CD4-positive, alpha-beta memory T cell (primary cell): ENCODE results near the gene IDI2. TPM values are rescaled to one million over a fixed set of nuclear protein-coding genes. Genes with fewer than 3 reads are reported as not detected.

Experiments
- CTCF ChIA-PET: fragments of 350-600 bp; sonication (Branson Sonifier 250); formaldehyde crosslinking; loops from one replicate; lab custom pipeline; 2021; ENCODE audit warnings: inconsistent platforms; ENCODE audit not compliant: partially characterized antibody; lab: Charles Lee
- POLR2A ChIA-PET: fragments of 350-600 bp; sonication (Branson Sonifier 250); formaldehyde crosslinking; loops from one replicate; lab custom pipeline; 2021; ENCODE audit not compliant: partially characterized antibody; lab: Charles Lee
- DNase-seq, 5 donors: peaks; one replicate each; pipeline versions ENCODE4 v3.0.0 to v3.0.0-alpha.2; 2020 to 2022; ENCODE audit warnings: mixed read lengths in 1 of 5
- H3K27ac ChIP-seq: one replicate; pipeline ENCODE4 v1.7.0; 2013; ENCODE audit warnings: low read depth, low read length
- H3K27me3 ChIP-seq: 2 replicates; pipeline ENCODE4 v1.7.0; 2013; ENCODE audit warnings: mild to moderate bottlenecking, low read length, moderate library complexity; ENCODE audit not compliant: insufficient read depth
- H3K36me3 ChIP-seq: 2 replicates; pipeline ENCODE4 v1.7.0; 2013; ENCODE audit warnings: mild to moderate bottlenecking, low read length, moderate library complexity; ENCODE audit not compliant: insufficient read depth
- H3K4me1 ChIP-seq: 2 replicates; pipeline ENCODE4 v1.7.0; 2013; ENCODE audit warnings: mild to moderate bottlenecking, low read length, moderate library complexity; ENCODE audit not compliant: insufficient read depth
- H3K4me3 ChIP-seq, 2 donors: one replicate each; pipeline ENCODE4 v1.7.0; 2013; ENCODE audit warnings: low read length in 2 of 2, mild to moderate bottlenecking in 1 of 2
- H3K9me3 ChIP-seq, 2 donors: one replicate each; pipeline ENCODE4 v1.7.0; 2013; ENCODE audit warnings: low read length in 2 of 2, control low read depth in 1 of 2; ENCODE audit not compliant: control insufficient read depth in 1 of 2
- H3K27ac Mint-ChIP-seq, 7 donors: one replicate each; pipeline ENCODE4 v1.8.0; 2020 to 2021; ENCODE audit warnings: mixed read lengths in 7 of 7, mild to moderate bottlenecking in 6 of 7, inconsistent platforms in 3 of 7, moderate library complexity in 3 of 7
- H3K27me3 Mint-ChIP-seq, 2 donors: one replicate each; pipeline ENCODE4 v1.8.0; 2020 to 2021; ENCODE audit warnings: mixed read lengths in 2 of 2
- H3K36me3 Mint-ChIP-seq, 2 donors: one replicate each; pipeline ENCODE4 v1.8.0; 2020 to 2021; ENCODE audit warnings: mixed read lengths in 2 of 2, inconsistent platforms in 1 of 2, mild to moderate bottlenecking in 1 of 2
- H3K4me1 Mint-ChIP-seq, 4 donors: one replicate each; pipeline ENCODE4 v1.8.0; 2020 to 2021; ENCODE audit warnings: mixed read lengths in 4 of 4, mild to moderate bottlenecking in 1 of 4
- H3K4me3 Mint-ChIP-seq, 8 donors: one replicate each; pipeline ENCODE4 v1.8.0; 2020 to 2021; ENCODE audit warnings: mixed read lengths in 8 of 8, mild to moderate bottlenecking in 7 of 8, moderate library complexity in 6 of 8, inconsistent platforms in 3 of 8
- H3K9me3 Mint-ChIP-seq, 8 donors: one replicate each; pipeline ENCODE4 v1.8.0; 2020 to 2021; ENCODE audit warnings: mixed read lengths in 8 of 8, mild to moderate bottlenecking in 5 of 8, inconsistent platforms in 3 of 8, moderate library complexity in 1 of 8
- intact Hi-C: fragments of 100-400 bp; cut with micrococcal nuclease; formaldehyde crosslinking; loops from one replicate; pipeline ENCODE4 v1.15.1; 2023
- polyA plus RNA-seq, 2 donors: library from polyadenylated mRNA; unstranded; fragments of 300-500 nt; fragmentation: Illumina TruSeq; gene quantifications; one replicate each; pipeline ENCODE4 v1.2.3, GENCODE V29; 2021
- total RNA-seq, 2 experiments: library from RNA; stranded (reverse); gene quantifications; one replicate each; pipeline ENCODE4 v1.2.3, GENCODE V29; 2021

Gene IDI2
- total and polyA plus RNA-seq, 4 experiments from 2014 or later: not detected

DNA sequence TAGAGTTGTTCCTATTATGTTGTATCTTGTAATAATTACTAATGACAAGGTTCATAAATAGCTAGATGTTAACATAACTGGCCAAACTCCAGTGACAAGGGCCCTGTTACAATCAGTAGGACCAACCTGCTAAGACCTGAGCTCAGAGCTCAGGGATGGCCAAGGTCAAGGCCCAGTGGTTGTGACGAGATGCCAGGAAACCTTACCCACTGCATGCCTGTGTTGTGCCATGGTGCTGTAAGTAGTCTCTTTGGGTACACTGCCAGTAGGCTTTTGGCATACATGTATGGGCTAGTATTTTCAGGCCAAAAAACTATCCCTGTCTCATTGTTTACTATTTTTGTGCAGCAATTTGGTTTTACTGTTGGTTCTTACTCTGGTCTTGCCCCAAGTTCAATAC is 7.9 kb upstream of the IDI2 start:
- ChIA-PET POLR2A (no interaction called here), CTCF (interaction anchor here (1.5 kb wide), 1 partner anchor 10 kb away, joined by 4 read pairs; no protein-coding TSS in a partner anchor)
- intact Hi-C loops: no loop called here
- no peak overlapping the region for H3K27ac Mint-ChIP-seq
- no peak for DNase-seq
- Histone ChIP-seq H3K27ac (no peak overlapping the region), H3K36me3 (no peaks in the 10 kb centered on the region), H3K9me3 (no peaks in the 10 kb centered on the region), H3K4me1 (no peaks in the 10 kb centered on the region), H3K4me3 (no peak overlapping the region), H3K27me3 (no peaks in the 10 kb centered on the region)
- H3K27me3 Mint-ChIP-seq: no peaks in the 10 kb centered on the region
- H3K4me3 Mint-ChIP-seq: no peak overlapping the region
- H3K36me3 Mint-ChIP-seq: peaks cover 8 to 15% of the 10 kb centered on the region in 2 donors
- H3K9me3 Mint-ChIP-seq: no peaks in the 10 kb centered on the region
- H3K4me1 Mint-ChIP-seq: peaks cover 0 to 13% (median 4%) of the 10 kb centered on the region in 4 donors

- H3K9me3 Mint-ChIP-seq: no peaks in the 10 kb centered on the region
- H3K27ac ChIP-seq: no peak overlapping the region
- POLR2A ChIA-PET: interaction anchor here (1.1 kb wide), 1 partner anchor 33 kb away, joined by 3 read pairs; no protein-coding TSS in a partner anchor
- H3K27me3 Mint-ChIP-seq: no peaks in the 10 kb centered on the region
- H3K27ac Mint-ChIP-seq: no peak overlapping the region
- no peaks in the 10 kb centered on the region for H3K4me1 Mint-ChIP-seq
- CTCF ChIA-PET: interaction anchor here (1.2 kb wide), 1 partner anchor 15 kb away, joined by 3 read pairs; no protein-coding TSS in a partner anchor
- H3K4me1 ChIP-seq: no peaks in the 10 kb centered on the region
- no peak overlapping the region for H3K4me3 Mint-ChIP-seq
- no peaks in the 10 kb centered on the region for H3K36me3 ChIP-seq
- H3K36me3 Mint-ChIP-seq: peaks cover 0 to 7% of the 10 kb centered on the region in 2 donors
- intact Hi-C loops: no loop called here
- no peak overlapping the region for H3K4me3 ChIP-seq
- H3K9me3 ChIP-seq: no peaks in the 10 kb centered on the region
- H3K27me3 ChIP-seq: no peaks in the 10 kb centered on the region
- no peak for DNase-seq
Measured at GRCh38 chr10:1029838-1030237, 4.2 kb upstream of the IDI2 start.

GRCh38 chr10:1026578-1026977 is 919 bp upstream of the IDI2 start:
- H3K4me1 ChIP-seq: no peaks in the 10 kb centered on the region
- H3K36me3 Mint-ChIP-seq: peaks cover 0 to 12% of the 10 kb centered on the region in 2 donors
- no peaks in the 10 kb centered on the region for H3K4me1 Mint-ChIP-seq
- POLR2A ChIA-PET: no interaction called here
- H3K27me3 ChIP-seq: no peaks in the 10 kb centered on the region
- no peaks in the 10 kb centered on the region for H3K9me3 Mint-ChIP-seq
- H3K27ac ChIP-seq: no peak overlapping the region
- no peak for DNase-seq
- no peaks in the 10 kb centered on the region for H3K9me3 ChIP-seq
- no peak overlapping the region for H3K4me3 Mint-ChIP-seq
- H3K27me3 Mint-ChIP-seq: no peaks in the 10 kb centered on the region
- no peaks in the 10 kb centered on the region for H3K36me3 ChIP-seq
- H3K27ac Mint-ChIP-seq: no peak overlapping the region
- CTCF ChIA-PET: no interaction called here
- H3K4me3 ChIP-seq: no peak overlapping the region
- intact Hi-C loops: no loop called here

DNA sequence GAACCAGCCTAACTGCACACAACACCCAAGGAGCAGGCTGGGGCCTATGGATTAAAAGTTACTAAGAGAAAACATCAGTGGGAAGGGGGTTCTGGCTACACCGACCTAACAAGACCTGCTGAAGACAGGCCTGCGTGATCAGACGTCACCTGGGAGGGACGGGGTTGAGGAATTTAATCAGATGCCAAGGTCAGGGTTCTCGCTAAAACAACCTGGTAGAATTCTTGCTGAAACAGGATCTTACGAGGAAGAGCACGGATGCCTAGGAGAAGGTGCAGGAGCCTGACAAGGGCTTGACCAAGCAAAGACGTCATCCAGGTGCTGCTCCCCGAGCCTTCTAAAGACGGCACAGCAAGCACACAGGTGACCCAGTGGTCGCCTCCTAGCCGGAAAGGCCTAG is 1.6 kb downstream of the IDI2 start:
- no peaks in the 10 kb centered on the region for H3K9me3 Mint-ChIP-seq
- H3K4me1 ChIP-seq: no peaks in the 10 kb centered on the region
- ChIA-PET POLR2A (no interaction called here), CTCF (no interaction called here)
- intact Hi-C loops: no loop called here
- H3K27ac ChIP-seq: no peak overlapping the region
- peaks cover 12 to 25% of the 10 kb centered on the region in 2 donors for H3K36me3 Mint-ChIP-seq
- no peak overlapping the region for H3K27ac Mint-ChIP-seq
- H3K4me1 Mint-ChIP-seq: no peaks in the 10 kb centered on the region
- no peaks in the 10 kb centered on the region for H3K27me3 ChIP-seq
- no peaks in the 10 kb centered on the region for H3K9me3 ChIP-seq
- no peak overlapping the region for H3K4me3 Mint-ChIP-seq
- DNase-seq: no peak
- no peaks in the 10 kb centered on the region for H3K36me3 ChIP-seq
- no peaks in the 10 kb centered on the region for H3K27me3 Mint-ChIP-seq
- no peak overlapping the region for H3K4me3 ChIP-seq

GRCh38 chr10:1022413-1022812 is 3.2 kb downstream of the IDI2 start:
- Histone ChIP-seq H3K9me3 (no peaks in the 10 kb centered on the region), H3K4me1 (no peaks in the 10 kb centered on the region), H3K27ac (no peak overlapping the region), H3K36me3 (peaks cover 5% of the 10 kb centered on the region), H3K27me3 (no peaks in the 10 kb centered on the region), H3K4me3 (no peak overlapping the region)
- Mint-ChIP-seq H3K27ac (no peak overlapping the region), H3K4me1 (no peaks in the 10 kb centered on the region), H3K27me3 (no peaks in the 10 kb centered on the region), H3K4me3 (no peak overlapping the region), H3K36me3 (peaks cover 23 to 36% of the 10 kb centered on the region in 2 donors), H3K9me3 (no peaks in the 10 kb centered on the region)
- no peak for DNase-seq
- intact Hi-C loops: no loop called here
- ChIA-PET POLR2A (no interaction called here), CTCF (no interaction called here)

DNA sequence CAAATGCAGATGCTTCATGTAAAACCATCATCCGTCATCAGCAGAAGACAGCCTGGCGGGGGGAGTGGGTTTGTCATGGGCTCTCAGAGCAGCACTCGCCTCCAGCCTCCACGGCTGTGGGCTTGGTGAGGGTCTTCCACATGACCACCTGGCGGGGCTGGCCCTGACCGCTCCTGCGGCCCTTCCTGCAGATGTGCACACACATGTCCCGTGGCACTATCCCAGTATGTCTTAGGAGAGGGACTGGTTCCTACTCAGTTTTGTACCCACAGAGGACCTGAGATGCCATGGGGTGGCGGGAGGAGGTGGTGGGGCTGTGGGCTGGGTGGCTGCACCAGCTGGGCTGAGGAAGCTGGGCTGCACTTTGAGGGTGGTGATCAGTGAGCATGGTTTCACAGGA is 4.7 kb downstream of the IDI2 start:
- POLR2A ChIA-PET: no interaction called here
- CTCF ChIA-PET: no interaction called here
- intact Hi-C loops: no loop called here

GRCh38 chr10:1020460-1020859 is 5.2 kb downstream of the IDI2 start:
- peaks cover 24% of the 10 kb centered on the region for H3K36me3 ChIP-seq
- Mint-ChIP-seq H3K9me3 (no peaks in the 10 kb centered on the region), H3K36me3 (peaks cover 42 to 45% of the 10 kb centered on the region in 2 donors), H3K27me3 (no peaks in the 10 kb centered on the region), H3K4me3 (no peak overlapping the region), H3K27ac (peak overlapping the region in 1 of 7 donors; percentile 23), H3K4me1 (no peaks in the 10 kb centered on the region)
- intact Hi-C loops: no loop called here
- no peak for DNase-seq
- POLR2A ChIA-PET: no interaction called here
- no peak overlapping the region for H3K27ac ChIP-seq
- no peaks in the 10 kb centered on the region for H3K27me3 ChIP-seq
- H3K4me1 ChIP-seq: no peaks in the 10 kb centered on the region
- CTCF ChIA-PET: no interaction called here
- no peak overlapping the region for H3K4me3 ChIP-seq
- H3K9me3 ChIP-seq: no peaks in the 10 kb centered on the region

More for the DNA sequence above, 4.7 kb downstream of the IDI2 start:
- Histone ChIP-seq H3K27me3 (no peaks in the 10 kb centered on the region), H3K36me3 (peaks cover 20% of the 10 kb centered on the region), H3K4me3 (no peak overlapping the region), H3K4me1 (no peaks in the 10 kb centered on the region), H3K27ac (no peak overlapping the region), H3K9me3 (no peaks in the 10 kb centered on the region)
- no peaks in the 10 kb centered on the region for H3K4me1 Mint-ChIP-seq
- no peak for DNase-seq
- no peak overlapping the region for H3K27ac Mint-ChIP-seq
- H3K36me3 Mint-ChIP-seq: peaks cover 37 to 46% of the 10 kb centered on the region in 2 donors
- no peaks in the 10 kb centered on the region for H3K27me3 Mint-ChIP-seq
- no peaks in the 10 kb centered on the region for H3K9me3 Mint-ChIP-seq
- no peak overlapping the region for H3K4me3 Mint-ChIP-seq

DNA sequence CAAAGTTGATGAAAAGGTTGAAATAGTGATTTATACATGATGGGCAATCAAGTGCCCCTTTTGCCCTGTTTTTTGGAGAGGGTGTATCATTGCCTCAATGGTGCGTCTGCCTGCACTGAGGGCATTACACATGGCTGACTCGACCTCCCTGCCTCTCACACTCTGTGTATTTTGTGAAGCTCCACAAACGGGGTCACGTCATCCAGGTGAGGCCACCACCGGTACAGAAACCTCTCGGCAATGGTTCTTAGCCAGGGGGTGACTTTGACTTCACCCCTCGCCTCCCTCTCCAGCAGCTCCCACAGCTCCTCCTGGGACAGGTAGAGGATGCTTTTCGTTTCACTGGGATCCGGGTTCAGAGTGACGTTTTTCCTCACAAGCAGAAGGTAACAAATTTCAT is 6.3 kb downstream of the IDI2 start:
- H3K27me3 Mint-ChIP-seq: no peaks in the 10 kb centered on the region
- ChIA-PET CTCF (no interaction called here), POLR2A (no interaction called here)
- no peaks in the 10 kb centered on the region for H3K9me3 Mint-ChIP-seq
- Histone ChIP-seq H3K27ac (no peak overlapping the region), H3K27me3 (no peaks in the 10 kb centered on the region), H3K36me3 (peaks cover 31% of the 10 kb centered on the region), H3K4me1 (no peaks in the 10 kb centered on the region), H3K4me3 (no peak overlapping the region), H3K9me3 (no peaks in the 10 kb centered on the region)
- H3K27ac Mint-ChIP-seq: peak overlapping the region in 3 of 7 donors; percentile 27 to 60 (median 60)
- no peak overlapping the region for H3K4me3 Mint-ChIP-seq
- H3K36me3 Mint-ChIP-seq: peaks cover 46 to 48% of the 10 kb centered on the region in 2 donors
- H3K4me1 Mint-ChIP-seq: no peaks in the 10 kb centered on the region
- DNase-seq: no peak
- intact Hi-C loops: no loop called here
